B cell (primary cell): ENCODE data around the gene CAMTA1. TPM values are rescaled to one million over a fixed set of nuclear protein-coding genes. Genes with fewer than 3 reads are reported as not detected.

Source experiments
- ATAC-seq: fragments of 200-7000 bp; cut with Tn5 transposase; one replicate; pipeline ENCODE4 v1.10.0; 2021; ENCODE audit warnings: low read depth, mild to moderate bottlenecking, moderate number of reproducible peaks, moderate library complexity
- CTCF ChIA-PET: fragments of 350-600 bp; sonication (Branson Sonifier 250); formaldehyde crosslinking; loops from one replicate; lab custom pipeline; 2021; ENCODE audit warnings: antibody characterized with exemption, inconsistent platforms; lab: Charles Lee
- POLR2A ChIA-PET: fragments of 350-600 bp; sonication (Branson Sonifier 250); formaldehyde crosslinking; loops from one replicate; lab custom pipeline; 2021; ENCODE audit warnings: antibody characterized with exemption; lab: Charles Lee
- DNase-seq: peaks from one replicate; pipeline ENCODE4 v3.0.0; 2013
- H2AFZ ChIP-seq: 2 replicates; pipeline ENCODE4 v1.6.1; 2012; ENCODE audit warnings: mild to moderate bottlenecking, low read depth, low read length; ENCODE audit not compliant: insufficient read depth, poor library complexity, severe bottlenecking
- H3K27ac ChIP-seq, 2 donors: 1 replicate in 1 of 2; 2 replicates in 1 of 2; pipeline ENCODE4 v1.5.1; 2012 to 2013; ENCODE audit warnings: low read length in 2 of 2, mild to moderate bottlenecking in 2 of 2, moderate library complexity in 1 of 2
- H3K27me3 ChIP-seq, 4 experiments: fragments of 200-600 bp in 1 of 4; sonication (generic) in 1 of 4; replicated peaks in 1 of 4; 1 replicate in 2 of 4; 2 replicates in 2 of 4; pipeline versions ENCODE4 v1.6.1 to v1.7.0; 2013 to 2016; ENCODE audit warnings: low read length in 3 of 4, mild to moderate bottlenecking in 2 of 4, mixed read lengths in 1 of 4, moderate library complexity in 1 of 4; ENCODE audit not compliant: insufficient read depth in 4 of 4, control insufficient read depth in 3 of 4; ENCODE audit errors: control extremely low read depth in 1 of 4
- H3K36me3 ChIP-seq, 2 experiments: replicated peaks in 1 of 2; 1 replicate in 1 of 2; 2 replicates in 1 of 2; pipeline versions ENCODE4 v1.6.1 to v1.7.1; 2013; ENCODE audit warnings: low read length in 1 of 2; ENCODE audit not compliant: insufficient read depth in 2 of 2, control insufficient read depth in 1 of 2; ENCODE audit errors: control extremely low read depth in 1 of 2, extremely low read depth in 1 of 2
- H3K4me1 ChIP-seq, 2 donors: fragments of 200-600 bp in 1 of 2; sonication (generic) in 1 of 2; 1 replicate in 1 of 2; 2 replicates in 1 of 2; pipeline versions ENCODE4 v1.5.1 to v1.6.1; 2013 to 2017; ENCODE audit warnings: low read length in 2 of 2; ENCODE audit not compliant: control insufficient read depth in 2 of 2, insufficient read depth in 2 of 2
- H3K4me2 ChIP-seq: replicated peaks from 2 replicates; pipeline ENCODE3; 2012; ENCODE audit warnings: mild to moderate bottlenecking, low read depth, low read length; ENCODE audit not compliant: poor library complexity, severe bottlenecking
- H3K4me3 ChIP-seq, 5 experiments: fragments of 200-600 bp in 1 of 5; sonication (generic) in 1 of 5; 1 replicate in 3 of 5; 2 replicates in 2 of 5; pipeline versions ENCODE4 v1.5.1 to v1.7.0; 2011 to 2016; ENCODE audit warnings: low read length in 4 of 5, mild to moderate bottlenecking in 4 of 5, low read depth in 2 of 5, control low read depth in 1 of 5, moderate library complexity in 1 of 5; ENCODE audit not compliant: insufficient read depth in 1 of 5; ENCODE audit errors: control extremely low read depth in 1 of 5, extremely low read depth in 1 of 5
- H3K79me2 ChIP-seq: fragments of 200-600 bp; sonication (generic); one replicate; pipeline ENCODE4 v1.6.0; 2016; ENCODE audit warnings: low read length; ENCODE audit not compliant: control insufficient read depth, insufficient read depth
- H3K9ac ChIP-seq: fragments of 200-600 bp; sonication (generic); 2 replicates; pipeline ENCODE4 v1.6.1; 2017; ENCODE audit warnings: mild to moderate bottlenecking, low read length, moderate library complexity
- H3K9me3 ChIP-seq, 3 donors: one replicate each; pipeline versions ENCODE4 v1.6.1 to v1.7.1; 2013; ENCODE audit warnings: low read length in 2 of 3; ENCODE audit not compliant: control insufficient read depth in 2 of 3, insufficient read depth in 1 of 3; ENCODE audit errors: control extremely low read depth in 1 of 3
- H4K20me1 ChIP-seq: 2 replicates; pipeline ENCODE4 v1.6.0; 2012; ENCODE audit warnings: mild to moderate bottlenecking, low read length; ENCODE audit not compliant: insufficient read depth, control insufficient read depth, poor library complexity, severe bottlenecking
- H3K27ac Mint-ChIP-seq: one replicate; pipeline ENCODE4 v1.8.0; 2021; ENCODE audit warnings: mixed read lengths
- H3K27me3 Mint-ChIP-seq: one replicate; pipeline ENCODE4 v1.8.0; 2021; ENCODE audit warnings: mixed read lengths
- H3K4me1 Mint-ChIP-seq: one replicate; pipeline ENCODE4 v1.8.0; 2021; ENCODE audit warnings: mixed read lengths
- H3K4me3 Mint-ChIP-seq: one replicate; pipeline ENCODE4 v1.8.0; 2021; ENCODE audit warnings: mixed read lengths
- H3K9me3 Mint-ChIP-seq: one replicate; pipeline ENCODE4 v1.8.0; 2022; ENCODE audit warnings: mixed read lengths; ENCODE audit not compliant: insufficient read depth
- CTCF ChIP-seq: fragments of 200-600 bp; IDR thresholded peaks from one replicate; pipeline ENCODE4 v1.8.0; 2022; ENCODE audit warnings: antibody characterized with exemption, mild to moderate bottlenecking
- EZH2 ChIP-seq: IDR thresholded peaks from 2 replicates; pipeline ENCODE4 v1.6.1; 2012; ENCODE audit warnings: borderline replicate concordance, low read depth, mild to moderate bottlenecking, moderate library complexity, low read length; ENCODE audit not compliant: insufficient read depth, poor library complexity, severe bottlenecking
- WGBS: methylation state at CpG from one replicate; pipeline ENCODE4 v1.1.5; 2013; ENCODE audit warnings: missing lambda C conversion rate; ENCODE audit not compliant: insufficient coverage; 5-methylcytosine and 5-hydroxymethylcytosine counted together
- intact Hi-C: fragments of 100-400 bp; cut with micrococcal nuclease; formaldehyde crosslinking; loops from one replicate; pipeline ENCODE4 v1.10.0; 2022
- polyA plus RNA-seq: library from polyadenylated mRNA; depleted of rRNA; stranded (reverse); fragments of >200 nt; gene quantifications from 2 replicates; pipeline ENCODE4 v1.2.3, GENCODE V29; 2012
- total RNA-seq, 2 donors: library from RNA; stranded (reverse); fragments of 120-200 nt in 1 of 2; gene quantifications; 1 replicate in 1 of 2; 2 replicates in 1 of 2; pipeline versions ENCODE4 v1.2.3 to v1.2.4, GENCODE V29; 2013 to 2022

The CAMTA1 gene
- total and polyA plus RNA-seq, 2 donors (not counting 1 experiment from before 2014, with no cell fraction given): 42.2 to 45.7 TPM

- no peak overlapping the region for H3K4me3 Mint-ChIP-seq
- ChIA-PET CTCF (no interaction called here), POLR2A (no interaction called here)
- H3K27me3 ChIP-seq: no peaks in the 10 kb centered on the region
- no peaks in the 10 kb centered on the region for H3K36me3 ChIP-seq
- H3K9ac ChIP-seq: no peak overlapping the region
- H3K4me2 ChIP-seq: no peak overlapping the region
- no peak overlapping the region for H3K27ac Mint-ChIP-seq
- ATAC-seq (no peak), DNase-seq (no peak)
- intact Hi-C loops: no loop called here
- H3K4me1 Mint-ChIP-seq: no peaks in the 10 kb centered on the region
- no peak for TF ChIP-seq EZH2
- no peak for TF ChIP-seq CTCF
- WGBS: 90% methylated on average over 11 of the region's 11 CpGs
- H4K20me1 ChIP-seq: no peaks in the 10 kb centered on the region
- H3K4me3 ChIP-seq: no peak overlapping the region
- H3K27me3 Mint-ChIP-seq: peaks cover 3% of the 10 kb centered on the region
- no peak overlapping the region for H3K27ac ChIP-seq
- no peaks in the 10 kb centered on the region for H3K79me2 ChIP-seq
- no peaks in the 10 kb centered on the region for H3K9me3 ChIP-seq
- no peaks in the 10 kb centered on the region for H3K4me1 ChIP-seq
- no peaks in the 10 kb centered on the region for H3K9me3 Mint-ChIP-seq
- no peak overlapping the region for H2AFZ ChIP-seq
These were observed 798.9 kb downstream of the CAMTA1 start for GRCh38 chr1:7584157-7584556.

- Histone ChIP-seq H4K20me1 (no peaks in the 10 kb centered on the region), H2AFZ (no peak overlapping the region), H3K4me3 (no peak overlapping the region), H3K9ac (no peak overlapping the region), H3K4me1 (no peaks in the 10 kb centered on the region), H3K4me2 (no peak overlapping the region), H3K9me3 (no peaks in the 10 kb centered on the region), H3K79me2 (no peaks in the 10 kb centered on the region), H3K27me3 (no peaks in the 10 kb centered on the region), H3K36me3 (no peaks in the 10 kb centered on the region), H3K27ac (no peak overlapping the region)
- TF ChIP-seq EZH2 (no peak), CTCF (no peak)
- Mint-ChIP-seq H3K27me3 (peaks cover 3% of the 10 kb centered on the region), H3K27ac (no peak overlapping the region), H3K9me3 (no peaks in the 10 kb centered on the region), H3K4me1 (no peaks in the 10 kb centered on the region), H3K4me3 (no peak overlapping the region)
- DNase-seq: no peak
- POLR2A ChIA-PET: no interaction called here
- intact Hi-C loops: no loop called here
- CTCF ChIA-PET: no interaction called here
- WGBS: 93% methylated on average over 5 of the region's 12 CpGs
- ATAC-seq: no peak
These were observed 799.4 kb downstream of the CAMTA1 start for GRCh38 chr1:7584643-7585042.
